HepG2 (cell line): Measurements from ENCODE around the gene GCLM. TPM values are rescaled to one million over a fixed set of nuclear protein-coding genes. Genes with fewer than 3 reads are reported as not detected.

ENCODE experiments used
- ATAC-seq: fragments of 200-7000 bp; cut with Tn5 transposase; 3 replicates; pipeline ENCODE4 v1.9.1; 2020; ENCODE audit warnings: mild to moderate bottlenecking, moderate library complexity
- BruUV-seq: library from RNA; stranded (reverse); fragments of 400-500 nt; replicated peaks from 2 replicates; lab custom pipeline; 2021; lab: Mats Ljungman, UMichigan
- CTCF ChIA-PET: fragments of 300-600 bp; formaldehyde crosslinking; extraction: SDS; loops from one replicate; lab custom pipeline; 2021; ENCODE audit warnings: low total read pairs, inconsistent platforms, low intra/inter-chr PET ratio; lab: Yijun Ruan, JAX
- POLR2A ChIA-PET: fragments of 350-600 bp; sonication (Branson Sonifier 250); formaldehyde crosslinking; loops from one replicate; lab custom pipeline; 2020; ENCODE audit warnings: antibody characterized with exemption, inconsistent platforms; lab: Yijun Ruan, JAX
- DNase-seq: peaks from one replicate; pipeline ENCODE4 v3.0.0-alpha.2; 2015; ENCODE audit warnings: low spot score
- FAIRE-seq: peaks from 3 replicates; lab custom pipeline; 2011; peaks lifted over from hg19 to GRCh38; lab: Jason Lieb, UNC
- H2AFZ ChIP-seq: one replicate; pipeline ENCODE4 v1.6.1; 2011; ENCODE audit warnings: low read length, inconsistent platforms
- H3K27ac ChIP-seq: fragments of 300-600 bp; 3 replicates; pipeline ENCODE4 v1.8.0; 2011; ENCODE audit warnings: mixed run types, mild to moderate bottlenecking, mixed read lengths, low read length, inconsistent platforms; ENCODE audit not compliant: insufficient read depth; ENCODE audit errors: extremely low read length
- H3K27me3 ChIP-seq, 2 experiments: fragments of 200-600 bp in 1 of 2; 2 replicates in 1 of 2; 3 replicates in 1 of 2; pipeline versions ENCODE4 v1.6.0 to v1.8.0; 2011; ENCODE audit warnings: low read length in 2 of 2, mild to moderate bottlenecking in 2 of 2, moderate library complexity in 2 of 2, inconsistent platforms in 1 of 2; ENCODE audit not compliant: insufficient read depth in 2 of 2, control insufficient read depth in 1 of 2
- H3K36me3 ChIP-seq, 2 experiments: fragments of 200-600 bp in 1 of 2; replicated peaks in 1 of 2; 2 replicates in 1 of 2; 3 replicates in 1 of 2; pipeline versions ENCODE4 v1.5.1 to v1.8.0; 2011; ENCODE audit warnings: low read length in 2 of 2, inconsistent platforms in 1 of 2; ENCODE audit not compliant: insufficient read depth in 2 of 2, control insufficient read depth in 1 of 2
- H3K4me1 ChIP-seq: 2 replicates; pipeline ENCODE4 v1.5.1; 2012; ENCODE audit warnings: low read length, inconsistent platforms; ENCODE audit not compliant: insufficient read depth
- H3K4me2 ChIP-seq: 2 replicates; pipeline ENCODE4 v1.6.0; 2011; ENCODE audit warnings: low read depth, low read length, inconsistent platforms
- H3K4me3 ChIP-seq, 3 experiments: fragments of 200-600 bp in 1 of 3; sonication (generic), shearing (Covaris generic) in 1 of 3; replicated peaks in 1 of 3; 2 replicates each; pipeline ENCODE4 v1.5.1; 2011 to 2016; ENCODE audit warnings: low read length in 3 of 3, inconsistent platforms in 2 of 3, low read depth in 2 of 3, mild to moderate bottlenecking in 2 of 3, control low read depth in 1 of 3, mixed read lengths in 1 of 3; ENCODE audit not compliant: insufficient read depth in 1 of 3
- H3K79me2 ChIP-seq: one replicate; pipeline ENCODE4 v1.6.1; 2011; ENCODE audit warnings: low read length, inconsistent platforms; ENCODE audit not compliant: insufficient read depth
- H3K9ac ChIP-seq: 2 replicates; pipeline ENCODE4 v1.6.0; 2011; ENCODE audit warnings: mild to moderate bottlenecking, low read depth, low read length, inconsistent platforms; ENCODE audit not compliant: insufficient read depth
- H3K9me3 ChIP-seq: 2 replicates; pipeline ENCODE4 v1.5.1; 2012; ENCODE audit warnings: mild to moderate bottlenecking, low read length
- H4K20me1 ChIP-seq: 2 replicates; pipeline ENCODE4 v1.6.0; 2011; ENCODE audit warnings: inconsistent platforms, mild to moderate bottlenecking, low read length, moderate library complexity; ENCODE audit not compliant: insufficient read depth
- GLI4 ChIP-seq: sonication (generic); formaldehyde crosslinking; IDR thresholded peaks from 2 replicates; pipeline ENCODE4 v1.5.1; 2020; ENCODE audit warnings: missing genetic modification reagents, mild to moderate bottlenecking, moderate library complexity, borderline replicate concordance
- HNRNPL ChIP-seq: fragments of 200-400 bp; formaldehyde crosslinking; IDR thresholded peaks from 2 replicates; pipeline ENCODE4 v1.6.1; 2017; ENCODE audit warnings: mild to moderate bottlenecking, low read depth, low read length
- KMT2A ChIP-seq: sonication (generic); formaldehyde crosslinking; IDR thresholded peaks from 2 replicates; pipeline ENCODE4 v1.4.0; 2020; ENCODE audit warnings: missing genetic modification reagents
- NCOA1 ChIP-seq: sonication (generic); formaldehyde crosslinking; IDR thresholded peaks from 2 replicates; pipeline ENCODE4 v1.9.0; 2021; ENCODE audit warnings: missing genetic modification reagents
- NR1H2 ChIP-seq: sonication (generic); formaldehyde crosslinking; IDR thresholded peaks from 2 replicates; pipeline ENCODE4 v1.8.1; 2022; ENCODE audit warnings: low read depth, missing genetic modification reagents, borderline replicate concordance
- PHF21A ChIP-seq: sonication (generic); formaldehyde crosslinking; IDR thresholded peaks from 2 replicates; pipeline ENCODE4 v1.5.0; 2020; ENCODE audit warnings: mild to moderate bottlenecking, missing genetic modification reagents
- RCOR2 ChIP-seq: IDR thresholded peaks from 2 replicates; pipeline ENCODE4 v1.6.1; 2016; ENCODE audit warnings: missing biosample characterization, missing genetic modification reagents
- RFX1 ChIP-seq: fragments of 450-650 bp; IDR thresholded peaks from 2 replicates; pipeline ENCODE4 v1.6.1; 2017
- SMARCC2 ChIP-seq: fragments of 450-650 bp; IDR thresholded peaks from 2 replicates; pipeline ENCODE4 v1.6.1; 2017; ENCODE audit warnings: antibody characterized with exemption, mild to moderate bottlenecking
- SOX13 ChIP-seq, 3 experiments: fragments of 450-650 bp in 1 of 3; sonication (generic) in 1 of 3; formaldehyde crosslinking in 1 of 3; IDR thresholded peaks in 2 of 3; conservative IDR thresholded peaks in 1 of 3; 2 replicates each; pipeline versions ENCODE4 v1.5.0 to v1.6.1; 2016 to 2020; ENCODE audit warnings: antibody characterized with exemption in 1 of 3, mild to moderate bottlenecking in 1 of 3, missing compliant biosample characterization in 1 of 3, missing genetic modification reagents in 1 of 3, moderate library complexity in 1 of 3
- SOX6 ChIP-seq, 2 experiments: fragments of 450-650 bp in 1 of 2; sonication (generic) in 1 of 2; formaldehyde crosslinking in 1 of 2; IDR thresholded peaks; 2 replicates each; pipeline versions ENCODE4 v1.4.0 to v1.6.1; 2017 to 2020; ENCODE audit warnings: antibody characterized with exemption in 1 of 2, mild to moderate bottlenecking in 1 of 2, missing genetic modification reagents in 1 of 2
- SRSF9 ChIP-seq: fragments of 200-400 bp; formaldehyde crosslinking; IDR thresholded peaks from 2 replicates; pipeline ENCODE4 v1.6.1; 2018; ENCODE audit warnings: borderline replicate concordance, mild to moderate bottlenecking, low read depth, low read length; ENCODE audit not compliant: insufficient read depth, poor library complexity, severe bottlenecking
- ZBTB10 ChIP-seq: sonication (generic); formaldehyde crosslinking; IDR thresholded peaks from 2 replicates; pipeline ENCODE4 v1.4.0; 2020; ENCODE audit warnings: missing genetic modification reagents, borderline replicate concordance
- ZFP36L2 ChIP-seq: sonication (generic); formaldehyde crosslinking; IDR thresholded peaks from 2 replicates; pipeline ENCODE4 v1.4.0; 2020; ENCODE audit warnings: missing genetic modification reagents
- ZNF235 ChIP-seq: sonication (generic); formaldehyde crosslinking; IDR thresholded peaks from 2 replicates; pipeline ENCODE4 v1.8.1; 2023; ENCODE audit warnings: mild to moderate bottlenecking, missing genetic modification reagents, borderline replicate concordance
- ZNF292 ChIP-seq: sonication (generic); formaldehyde crosslinking; IDR thresholded peaks from 2 replicates; pipeline ENCODE4 v1.8.1; 2022; ENCODE audit warnings: mild to moderate bottlenecking, low read depth, missing genetic modification reagents, borderline replicate concordance
- ZNF740 ChIP-seq: sonication (generic); formaldehyde crosslinking; IDR thresholded peaks from 2 replicates; pipeline ENCODE4 v1.4.0; 2020; ENCODE audit warnings: missing genetic modification reagents
- ZNF891 ChIP-seq: sonication (generic); formaldehyde crosslinking; IDR thresholded peaks from 2 replicates; pipeline ENCODE4 v1.5.0; 2020; ENCODE audit warnings: mild to moderate bottlenecking, missing genetic modification reagents
- WGBS: methylation state at CpG from one replicate; pipeline ENCODE4 v1.1.6; 2017; ENCODE audit warnings: low lambda C conversion rate; 5-methylcytosine and 5-hydroxymethylcytosine counted together
- in situ Hi-C: cut with HindIII; loops from 2 replicates; pipeline ENCODE4 v1.10.0; 2017; ENCODE audit warnings: low pct_unique_long_range_greater_than_20kb; ENCODE audit not compliant: extremely low pct_ligation_motif_present
- intact Hi-C: fragments of 100-400 bp; cut with micrococcal nuclease; formaldehyde crosslinking; loops from one replicate; pipeline ENCODE4 v1.10.0; 2022; ENCODE audit not compliant: unreplicated experiment
- polyA plus RNA-seq, 8 experiments: library from polyadenylated mRNA; depleted of rRNA in 3 of 8; stranded (reverse) in 7 of 8; unstranded in 1 of 8; fragments of >200 nt; fragmentation: Illumina TruSeq in 4 of 8; extraction: Trizol in 4 of 8; gene quantifications; 2 replicates each; pipeline versions ENCODE4 v1.2.1 to v1.2.3, GENCODE V29; 2011 to 2016; ENCODE audit warnings: low read depth in 4 of 8, missing spikeins in 1 of 8, mixed read lengths in 1 of 8; ENCODE audit not compliant: insufficient read depth in 1 of 8
- total RNA-seq, 5 experiments: library from RNA; depleted of rRNA; stranded (reverse); fragments of >200 nt; fragmentation: Illumina TruSeq; extraction: Trizol; gene quantifications; 2 replicates each; pipeline ENCODE4 v1.2.3, GENCODE V29; 2016; ENCODE audit warnings: low read depth in 1 of 5

The GCLM gene
- total and polyA plus RNA-seq, 2 of the 13 experiments (the other 11 are each of a cell fraction or from before 2014, with no cell fraction given) = 8.7 to 29.9 TPM

GRCh38 chr1:93841771-93842170 is 67.5 kb downstream of the GCLM start (continued):
- TF ChIP-seq ZBTB10 (CRISPR knock-in tag) (no peak), HNRNPL (no peak)

- FAIRE-seq (no peak), ATAC-seq (no peak), DNase-seq (no peak)
- Histone ChIP-seq H4K20me1 (no peaks in the 10 kb centered on the region), H3K27me3 (no peaks in the 10 kb centered on the region; a peak in 2 of 5 replicates), H3K36me3 (no peaks in the 10 kb centered on the region), H3K4me2 (no peak overlapping the region), H3K9me3 (no peaks in the 10 kb centered on the region), H3K4me1 (peaks cover 14% of the 10 kb centered on the region), H3K79me2 (no peaks in the 10 kb centered on the region), H3K4me3 (no peak overlapping the region), H3K27ac (no peak overlapping the region), H2AFZ (no peak overlapping the region), H3K9ac (no peak overlapping the region)
- no TSS peak for BruUV-seq
- WGBS = 93% methylated on average over 4 of the region's 4 CpGs
- CTCF ChIA-PET = no interaction called here
- POLR2A ChIA-PET = no interaction called here
- intact Hi-C loops = loop anchor here (10.0 kb wide), 1 partner anchor 536 kb away; no protein-coding TSS in a partner anchor
- in situ Hi-C loops = no loop called here
- TF ChIP-seq ZFP36L2 (CRISPR knock-in tag) = no peak
- no peak for TF ChIP-seq ZNF292 (CRISPR knock-in tag)
- TF ChIP-seq NR1H2 (CRISPR knock-in tag) = no peak
- TF ChIP-seq SOX13 (IDR thresholded peaks at IDR 0.05) = no peak
- TF ChIP-seq SOX13 (CRISPR knock-in tag; conservative IDR thresholded peaks at IDR 0.05 in 1 of 2, IDR thresholded peaks at IDR 0.05 in 1 of 2) = no peak
- no peak for TF ChIP-seq ZNF891
- no peak for TF ChIP-seq RFX1
- TF ChIP-seq ZNF235 (CRISPR knock-in tag) = no peak
- TF ChIP-seq SOX6 (IDR thresholded peaks at IDR 0.05) = no peak
- no peak for TF ChIP-seq SOX6 (CRISPR knock-in tag; IDR thresholded peaks at IDR 0.05)
- no peak for TF ChIP-seq RCOR2 (CRISPR knock-in tag)
- TF ChIP-seq ZNF740 (CRISPR knock-in tag) = no peak
- TF ChIP-seq PHF21A (CRISPR knock-in tag) = no peak
- TF ChIP-seq KMT2A (CRISPR knock-in tag) = no peak
- no peak for TF ChIP-seq SMARCC2
- no peak for TF ChIP-seq NCOA1
- no peak for TF ChIP-seq GLI4
- no peak for TF ChIP-seq SRSF9
Observed at GRCh38 chr1:93840956-93841482, 68.2 kb downstream of the GCLM start.
